OCI-LY3 (cell line): ENCODE data around the gene PYGM.

Source experiments
- CTCF ChIP-seq: fragments of 200-600, 300-600 bp; sonication (generic); IDR thresholded peaks from 2 replicates; pipeline ENCODE4 v1.5.1; 2014; ENCODE audit warnings: antibody characterized with exemption, low read length, low read depth
- EZH2phosphoT487 ChIP-seq: fragments of 200-600 bp; shearing (Covaris generic); IDR thresholded peaks from 2 replicates; pipeline ENCODE4 v1.6.1; 2018; ENCODE audit warnings: antibody characterized with exemption, mixed run types, low read depth

DNA sequence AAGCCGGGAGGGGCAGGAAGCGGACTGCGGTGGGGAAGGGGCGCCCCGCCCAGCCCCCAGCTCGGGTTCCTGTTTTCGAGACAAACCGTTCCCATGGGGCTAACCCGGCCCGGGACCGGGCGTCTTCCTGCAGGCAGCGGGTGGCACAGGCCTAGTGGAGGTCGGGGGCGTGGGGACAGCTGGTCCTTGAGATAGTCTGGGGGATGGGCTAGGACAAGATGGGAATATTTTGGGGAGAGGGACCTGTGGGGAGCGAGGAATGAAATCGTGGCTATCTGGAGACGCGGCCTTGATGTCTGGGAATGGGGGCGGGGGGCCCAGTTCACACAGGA, 14.6 kb downstream of the PYGM start:
- no peak for TF ChIP-seq CTCF
- no peak for TF ChIP-seq EZH2phosphoT487
